GM18520 (cell line): ENCODE results near the gene ARHGAP35.
"Not testable (repeated sequence)": the region's sequence is repeated elsewhere in the genome, so short reads cannot be mapped to it uniquely, and the experiment has no call there.

ENCODE experiments used
- ATAC-seq: cut with Tn5 transposase; IDR thresholded peaks from one replicate; pipeline ENCODE4 v1.9.1; 2021; ENCODE audit not compliant: unreplicated experiment

ARHGAP35 gene

GRCh38 chr19:46868025-46868802, 7.4 kb downstream of the ARHGAP35 start:
- ATAC-seq = no peak

- not testable (repeated sequence) for ATAC-seq
Measured at GRCh38 chr19:46871173-46871572, 10.4 kb downstream of the ARHGAP35 start.

- no peak for ATAC-seq
Measured at GRCh38 chr19:46872967-46873366, 12.2 kb downstream of the ARHGAP35 start.

- ATAC-seq = no peak
Measured at GRCh38 chr19:46875234-46875633, 14.4 kb downstream of the ARHGAP35 start.

GRCh38 chr19:46875657-46876056, 14.9 kb downstream of the ARHGAP35 start:
- no peak for ATAC-seq

GRCh38 chr19:46878613-46879375, 18.0 kb downstream of the ARHGAP35 start:
- ATAC-seq = no peak

GRCh38 chr19:46880431-46880830, 19.6 kb downstream of the ARHGAP35 start:
- no peak for ATAC-seq

- no peak for ATAC-seq
Measured at GRCh38 chr19:46881092-46881491, 20.3 kb downstream of the ARHGAP35 start.

GRCh38 chr19:46882034-46882433, 21.2 kb downstream of the ARHGAP35 start:
- ATAC-seq = no peak

GRCh38 chr19:46882751-46883150, 22.0 kb downstream of the ARHGAP35 start:
- ATAC-seq = not testable (repeated sequence)

GRCh38 chr19:46885411-46885810, 24.6 kb downstream of the ARHGAP35 start:
- no peak for ATAC-seq

- ATAC-seq = no peak
Measured at GRCh38 chr19:46886546-46887239, 25.9 kb downstream of the ARHGAP35 start.

- ATAC-seq = no peak
Measured at GRCh38 chr19:46887240-46887782, 26.5 kb downstream of the ARHGAP35 start.

- ATAC-seq = no peak
Measured at GRCh38 chr19:46890423-46891170, 29.8 kb downstream of the ARHGAP35 start.

- no peak for ATAC-seq
Measured at GRCh38 chr19:46892252-46893179, 31.7 kb downstream of the ARHGAP35 start.

- no peak for ATAC-seq
Measured at GRCh38 chr19:46896076-46896794, 35.4 kb downstream of the ARHGAP35 start.

- no peak for ATAC-seq
Measured at GRCh38 chr19:46898731-46899130, 37.9 kb downstream of the ARHGAP35 start.

GRCh38 chr19:46900341-46900740, 39.5 kb downstream of the ARHGAP35 start:
- ATAC-seq = no peak
